Measurements from ENCODE around the gene PTGIR.

Gene PTGIR

DNA sequence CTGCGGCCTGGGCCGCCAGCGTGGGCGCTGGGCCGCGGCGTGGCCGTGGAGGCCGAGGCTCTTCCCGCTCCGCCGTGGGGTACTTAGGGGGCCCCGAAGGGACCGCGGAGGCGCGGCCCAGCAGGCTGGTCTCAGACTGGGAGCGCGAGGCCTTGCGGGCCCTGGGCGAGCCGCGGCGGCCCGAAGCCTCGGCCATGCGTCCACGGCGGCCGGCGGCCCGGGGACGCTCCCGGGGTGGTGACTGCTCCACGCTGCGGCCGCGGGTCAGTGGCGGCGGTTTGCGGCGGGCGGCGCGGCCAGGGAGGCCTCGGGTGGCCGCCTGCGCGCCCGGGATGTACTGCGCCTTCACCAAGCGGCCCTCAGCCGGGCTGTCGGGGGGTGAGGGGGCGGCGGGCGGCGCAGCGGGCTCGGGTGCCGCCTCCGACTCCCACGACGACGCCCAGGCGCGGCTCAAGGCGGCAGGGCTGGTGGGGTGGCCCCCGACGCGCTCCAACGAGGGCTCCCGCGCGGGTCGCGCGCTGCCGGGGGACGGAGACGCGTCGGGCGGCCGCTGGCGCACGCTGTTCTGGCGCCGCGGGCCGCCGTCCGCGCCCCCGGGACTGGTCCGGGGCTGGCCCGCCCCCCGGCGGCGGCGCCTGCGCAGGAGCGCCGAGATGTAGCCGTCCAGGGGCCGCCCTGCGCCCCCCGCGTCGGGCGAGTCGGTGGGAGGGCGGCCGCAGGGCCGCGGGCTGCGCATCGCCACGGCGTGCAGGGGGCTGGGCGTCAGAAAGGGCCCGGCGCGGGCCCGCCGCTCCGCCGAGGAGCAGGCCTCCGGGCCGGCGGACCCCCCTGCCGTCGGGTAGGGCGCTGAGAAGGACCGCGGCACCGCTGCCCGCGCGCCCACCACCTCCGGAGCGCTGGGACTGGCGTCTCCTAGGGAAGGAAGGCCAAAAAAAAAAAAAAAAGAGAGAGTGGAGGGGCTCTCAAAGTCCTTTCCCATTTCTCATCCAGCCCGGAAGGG, 24.4 kb upstream of the PTGIR start:
- DNase-seq (ENCODE audit: low spot score), result no peak
- Histone ChIP-seq H3K4me3 (no peak overlapping the region), H3K27ac (peak overlapping the region in 1 of 2 donors; percentile 2)
- TF ChIP-seq, protein P1, sequence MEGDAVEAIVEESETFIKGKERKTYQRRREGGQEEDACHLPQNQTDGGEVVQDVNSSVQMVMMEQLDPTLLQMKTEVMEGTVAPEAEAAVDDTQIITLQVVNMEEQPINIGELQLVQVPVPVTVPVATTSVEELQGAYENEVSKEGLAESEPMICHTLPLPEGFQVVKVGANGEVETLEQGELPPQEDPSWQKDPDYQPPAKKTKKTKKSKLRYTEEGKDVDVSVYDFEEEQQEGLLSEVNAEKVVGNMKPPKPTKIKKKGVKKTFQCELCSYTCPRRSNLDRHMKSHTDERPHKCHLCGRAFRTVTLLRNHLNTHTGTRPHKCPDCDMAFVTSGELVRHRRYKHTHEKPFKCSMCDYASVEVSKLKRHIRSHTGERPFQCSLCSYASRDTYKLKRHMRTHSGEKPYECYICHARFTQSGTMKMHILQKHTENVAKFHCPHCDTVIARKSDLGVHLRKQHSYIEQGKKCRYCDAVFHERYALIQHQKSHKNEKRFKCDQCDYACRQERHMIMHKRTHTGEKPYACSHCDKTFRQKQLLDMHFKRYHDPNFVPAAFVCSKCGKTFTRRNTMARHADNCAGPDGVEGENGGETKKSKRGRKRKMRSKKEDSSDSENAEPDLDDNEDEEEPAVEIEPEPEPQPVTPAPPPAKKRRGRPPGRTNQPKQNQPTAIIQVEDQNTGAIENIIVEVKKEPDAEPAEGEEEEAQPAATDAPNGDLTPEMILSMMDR (IDR thresholded peaks at IDR 0.05), result no peak

DNA sequence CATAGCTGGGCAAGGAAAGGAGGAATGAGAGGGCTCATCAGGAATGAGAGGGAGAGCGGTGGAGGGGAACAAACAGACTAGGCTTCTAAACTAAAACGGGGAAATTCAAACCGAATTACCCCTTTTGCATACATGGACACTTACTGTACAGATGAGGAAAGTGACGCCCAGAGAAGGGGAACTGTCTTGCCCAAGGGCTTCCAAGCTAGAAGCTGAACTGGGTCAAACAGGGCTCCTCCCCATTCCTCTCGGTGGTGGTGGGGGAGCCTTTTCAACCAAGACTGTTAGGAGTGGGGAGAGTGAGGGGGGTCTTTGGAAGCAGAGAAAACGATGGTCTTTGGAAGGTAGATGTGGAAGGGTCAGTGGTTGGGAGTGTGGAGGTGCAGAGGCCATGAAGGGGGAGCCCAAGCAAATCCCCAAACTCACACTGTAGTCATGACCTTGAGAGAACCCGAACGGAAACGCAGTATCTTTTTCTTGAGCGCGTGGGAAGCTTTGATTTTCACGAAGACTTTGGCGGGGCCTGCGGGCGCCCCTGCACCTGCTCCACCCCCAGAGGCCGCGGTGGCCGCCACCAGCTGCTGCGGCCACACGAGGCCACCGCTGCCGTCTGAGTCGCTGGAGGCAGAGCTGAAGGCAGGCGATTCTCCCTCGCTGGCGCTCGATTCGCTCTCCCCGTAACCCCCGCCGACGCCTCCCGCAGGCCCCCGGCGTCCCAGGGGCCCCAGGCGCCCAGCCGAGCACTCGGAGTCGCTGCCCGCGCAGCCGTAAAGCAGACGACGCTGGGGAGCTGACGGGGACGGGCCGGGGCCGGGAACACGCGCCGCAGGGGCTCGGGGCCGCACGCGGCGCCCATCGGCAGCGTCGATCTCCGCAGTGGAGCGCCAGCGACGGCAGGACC, 23.4 kb upstream of the PTGIR start:
- DNase-seq (ENCODE audit: low spot score), result no peak
- TF ChIP-seq, protein P1 (IDR thresholded peaks at IDR 0.05), result no peak
- H3K4me3 ChIP-seq, result no peak overlapping the region
- H3K27ac ChIP-seq, result peak overlapping the region; percentile 7 to 45

DNA sequence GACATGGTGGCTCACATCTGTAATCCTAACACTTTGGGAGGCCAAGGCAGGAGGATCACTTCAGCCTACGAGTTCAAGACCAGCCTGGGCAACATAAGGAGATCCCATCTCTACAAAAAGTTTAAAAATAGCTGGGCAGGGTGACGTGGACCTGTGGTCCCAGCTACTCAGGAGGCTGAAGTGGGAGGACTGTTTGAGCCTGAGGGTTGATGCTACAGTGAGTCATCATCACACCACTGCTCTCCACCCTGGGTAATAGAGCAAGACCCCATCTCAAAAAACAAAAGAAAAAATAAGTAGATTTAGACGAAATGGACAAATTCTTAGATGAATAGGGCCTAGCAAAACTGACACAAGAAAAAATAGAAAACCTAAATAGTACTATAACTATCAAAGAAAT, 21.5 kb upstream of the PTGIR start:
- TF ChIP-seq, protein P1 (IDR thresholded peaks at IDR 0.05), result no peak
- DNase-seq (ENCODE audit: low spot score), result no peak
- Histone ChIP-seq H3K27ac (peak overlapping the region; percentile 77 to 91), H3K4me3 (no peak overlapping the region)

DNA sequence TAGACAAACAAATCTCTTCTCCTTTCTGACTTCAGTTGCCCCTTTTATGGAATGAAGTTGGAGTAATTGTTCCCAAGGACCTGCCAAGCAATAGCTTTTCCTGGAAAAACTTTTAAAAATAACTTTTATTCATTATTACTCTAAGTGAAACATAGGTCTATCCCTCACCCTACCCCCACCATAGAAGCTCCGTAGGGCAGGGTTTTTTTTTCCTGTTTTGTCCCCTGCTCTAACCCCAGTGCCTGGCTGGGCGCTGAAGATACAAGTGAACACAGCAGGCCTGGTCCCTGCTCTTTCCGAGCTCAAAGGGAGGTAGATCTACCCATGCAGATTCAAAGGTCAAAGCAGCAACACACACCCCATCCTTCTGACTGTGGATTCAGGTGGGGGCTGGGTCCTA, 19.8 kb upstream of the PTGIR start:
- no peak for DNase-seq (ENCODE audit: low spot score)
- Histone ChIP-seq H3K4me3 (peak overlapping the region; percentile 52), H3K27ac (peak overlapping the region; percentile 77 to 91)
- TF ChIP-seq, protein P1 (IDR thresholded peaks at IDR 0.05), result no peak

DNA sequence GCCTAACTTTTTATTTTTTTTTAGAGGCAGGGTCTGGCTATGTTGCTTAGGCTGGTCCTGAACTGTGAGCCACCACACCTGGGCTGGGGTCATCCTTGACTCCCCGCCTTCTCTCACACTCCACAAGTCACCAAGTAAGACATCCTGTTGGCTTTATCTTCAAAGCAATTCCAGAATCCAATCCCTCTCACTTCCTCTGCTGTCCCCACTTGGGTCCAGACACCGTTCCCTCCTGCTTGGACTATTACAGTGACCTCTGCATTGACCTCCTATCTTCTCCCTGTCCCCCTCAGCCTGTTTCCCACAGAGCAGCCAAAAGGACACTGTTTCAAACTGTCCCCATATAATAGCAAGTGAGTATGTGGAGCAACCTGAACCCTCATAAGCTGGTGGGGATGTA, 15.8 kb upstream of the PTGIR start:
- TF ChIP-seq, protein P1 (IDR thresholded peaks at IDR 0.05), result no peak
- no peak overlapping the region for H3K4me3 ChIP-seq
- peak overlapping the region; percentile 87 to 94 for H3K27ac ChIP-seq
- no peak for DNase-seq (ENCODE audit: low spot score)

DNA sequence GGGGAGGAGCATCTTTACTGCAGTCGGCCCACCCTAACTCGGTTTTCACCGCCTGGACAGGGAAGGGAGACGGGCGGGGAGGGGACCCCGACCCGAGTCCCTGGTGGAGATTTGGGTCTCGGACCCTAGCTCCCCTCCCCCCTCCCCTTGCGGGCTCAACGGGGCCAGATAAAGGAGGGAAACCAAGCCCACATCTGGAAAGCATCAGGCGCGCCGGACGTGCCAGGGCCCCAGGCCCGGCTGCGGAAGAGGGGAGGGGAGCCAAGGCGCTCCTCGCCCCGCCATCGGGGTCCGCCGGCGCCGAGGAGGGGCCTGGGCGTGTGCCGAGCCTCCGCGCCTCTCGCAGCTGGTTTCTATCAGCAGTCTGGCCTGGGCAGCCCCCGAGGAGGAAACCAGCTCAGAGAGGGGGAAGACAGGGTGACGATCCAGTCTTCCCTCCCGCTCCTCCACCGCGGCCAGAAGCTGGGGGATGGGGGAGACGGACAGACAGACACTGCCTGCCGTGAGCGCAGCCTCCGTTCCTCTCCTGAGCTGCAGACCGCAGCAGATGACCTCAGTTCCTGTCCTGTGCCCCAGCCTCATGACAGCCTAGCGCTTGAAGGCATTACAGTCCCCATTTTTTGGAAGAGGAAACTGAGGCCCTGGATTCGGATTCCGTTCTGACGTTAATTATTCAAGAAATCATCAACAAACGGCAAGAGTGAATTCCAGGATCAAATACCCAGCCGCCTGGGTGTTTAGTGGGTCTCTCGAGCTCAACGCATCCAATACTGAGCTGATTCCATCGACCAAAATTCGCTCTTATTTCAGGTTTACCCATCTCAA, 14.7 kb upstream of the PTGIR start:
- no peak for DNase-seq (ENCODE audit: low spot score)
- Histone ChIP-seq H3K27ac (peak overlapping the region; percentile 87 to 94), H3K4me3 (peak overlapping the region; percentile 73)
- TF ChIP-seq, protein P1 (IDR thresholded peaks at IDR 0.05), result no peak
